Naive thymus-derived CD4-positive, alpha-beta T cell (primary cell): Measurements from ENCODE around the gene CKMT2. TPM values are rescaled to one million over a fixed set of nuclear protein-coding genes. Genes with fewer than 3 reads are reported as not detected.
"Not testable (repeated sequence)": the region's sequence is repeated elsewhere in the genome, so short reads cannot be mapped to it uniquely, and the experiment has no call there.

Experiments
- ATAC-seq: fragments of 150-1000 bp; cut with Tn5 transposase; 2 replicates; pipeline ENCODE4 v1.10.0; 2021; ENCODE audit warnings: mild to moderate bottlenecking, moderate library complexity
- CTCF ChIA-PET: fragments of 350-600 bp; sonication (Branson Sonifier 250); formaldehyde crosslinking; loops from one replicate; lab custom pipeline; 2021; ENCODE audit warnings: antibody characterized with exemption; lab: Charles Lee
- POLR2A ChIA-PET: fragments of 350-600 bp; sonication (Branson Sonifier 250); formaldehyde crosslinking; loops from one replicate; lab custom pipeline; 2021; ENCODE audit warnings: antibody characterized with exemption, inconsistent platforms; lab: Charles Lee
- DNase-seq, 9 donors: peaks; one replicate each; pipeline versions ENCODE4 v3.0.0 to v3.0.0-alpha.2; 2020 to 2022; ENCODE audit warnings: mixed read lengths in 1 of 9
- H3K27ac ChIP-seq: one replicate; pipeline ENCODE4 v1.7.0; 2013; ENCODE audit warnings: mild to moderate bottlenecking, low read depth, low read length, moderate library complexity
- H3K27me3 ChIP-seq, 2 donors: one replicate each; pipeline ENCODE4 v1.7.0; 2013; ENCODE audit warnings: low read length in 2 of 2, mild to moderate bottlenecking in 2 of 2, moderate library complexity in 2 of 2; ENCODE audit not compliant: control insufficient read depth in 2 of 2, insufficient read depth in 2 of 2
- H3K36me3 ChIP-seq, 3 experiments: 1 replicate in 2 of 3; 2 replicates in 1 of 3; pipeline ENCODE4 v1.7.0; 2013; ENCODE audit warnings: low read length in 3 of 3, mild to moderate bottlenecking in 3 of 3, moderate library complexity in 1 of 3; ENCODE audit not compliant: insufficient read depth in 3 of 3, control insufficient read depth in 2 of 3
- H3K4me1 ChIP-seq, 2 donors: one replicate each; pipeline ENCODE4 v1.7.0; 2013; ENCODE audit warnings: low read length in 2 of 2, mild to moderate bottlenecking in 2 of 2, moderate library complexity in 1 of 2; ENCODE audit not compliant: control insufficient read depth in 2 of 2, insufficient read depth in 2 of 2
- H3K4me3 ChIP-seq: 2 replicates; pipeline ENCODE4 v1.7.0; 2013; ENCODE audit warnings: mild to moderate bottlenecking, low read length
- H3K9me3 ChIP-seq, 3 experiments: 1 replicate in 2 of 3; 2 replicates in 1 of 3; pipeline ENCODE4 v1.7.0; 2013; ENCODE audit warnings: low read length in 3 of 3; ENCODE audit not compliant: control insufficient read depth in 2 of 3
- H3K27ac Mint-ChIP-seq, 9 donors: one replicate each; pipeline ENCODE4 v1.8.0; 2020 to 2022; ENCODE audit warnings: mixed read lengths in 9 of 9, mild to moderate bottlenecking in 8 of 9, moderate library complexity in 5 of 9, inconsistent platforms in 2 of 9
- H3K27me3 Mint-ChIP-seq, 5 donors: one replicate each; pipeline ENCODE4 v1.8.0; 2021 to 2022; ENCODE audit warnings: mixed read lengths in 5 of 5, mild to moderate bottlenecking in 1 of 5
- H3K36me3 Mint-ChIP-seq, 5 donors: one replicate each; pipeline ENCODE4 v1.8.0; 2020 to 2022; ENCODE audit warnings: mixed read lengths in 5 of 5, mild to moderate bottlenecking in 3 of 5, inconsistent platforms in 1 of 5
- H3K4me1 Mint-ChIP-seq, 7 donors: one replicate each; pipeline ENCODE4 v1.8.0; 2020 to 2022; ENCODE audit warnings: mixed read lengths in 7 of 7, mild to moderate bottlenecking in 3 of 7, inconsistent platforms in 1 of 7
- H3K4me3 Mint-ChIP-seq, 10 donors: one replicate each; pipeline ENCODE4 v1.8.0; 2020 to 2022; ENCODE audit warnings: mild to moderate bottlenecking in 10 of 10, mixed read lengths in 10 of 10, moderate library complexity in 6 of 10, inconsistent platforms in 2 of 10
- H3K9me3 Mint-ChIP-seq, 11 donors: one replicate each; pipeline ENCODE4 v1.8.0; 2020 to 2022; ENCODE audit warnings: mixed read lengths in 11 of 11, mild to moderate bottlenecking in 4 of 11, inconsistent platforms in 1 of 11, moderate library complexity in 1 of 11
- intact Hi-C, 2 donors: fragments of 100-400 bp; cut with micrococcal nuclease; formaldehyde crosslinking; loops; one replicate each; pipeline ENCODE4 v1.15.1; 2023
- polyA plus RNA-seq, 2 donors: library from polyadenylated mRNA; unstranded; fragments of 300-500 nt; fragmentation: Illumina TruSeq; gene quantifications; one replicate each; pipeline ENCODE4 v1.2.3, GENCODE V29; 2021
- total RNA-seq, 6 experiments: library from RNA in 5 of 6; stranded (reverse) in 5 of 6; gene quantifications; 1 replicate in 5 of 6; 2 replicates in 1 of 6; pipeline ENCODE4 v1.2.3 and lab custom pipeline; 2021 to 2026

The CKMT2 gene
- total and polyA plus RNA-seq, 7 experiments from 2014 or later: not detected

DNA sequence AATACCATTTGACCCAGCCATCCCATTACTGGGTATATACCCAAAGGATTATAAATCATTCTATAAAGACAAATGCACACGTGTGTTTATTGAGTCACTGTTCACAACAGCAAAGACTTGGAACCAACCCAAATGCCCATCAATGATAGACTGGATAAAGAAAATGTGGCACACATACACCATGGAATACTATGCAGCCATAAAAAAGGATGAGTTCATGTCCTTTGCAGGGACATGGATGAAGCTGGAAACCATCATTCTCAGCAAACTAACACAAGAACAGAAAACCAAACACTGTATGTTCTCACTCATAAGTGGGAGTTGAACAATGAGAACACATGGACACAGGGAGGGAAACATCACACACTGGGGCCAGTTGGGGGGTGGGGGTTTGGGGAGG lies 29.7 kb downstream of the CKMT2 start:
- H3K4me1 Mint-ChIP-seq, POLR2A ChIA-PET, H3K27me3 ChIP-seq, H3K4me3 Mint-ChIP-seq, H3K27me3 Mint-ChIP-seq, H3K4me3 ChIP-seq, H3K4me1 ChIP-seq, ATAC-seq, CTCF ChIA-PET, DNase-seq, H3K27ac Mint-ChIP-seq, H3K36me3 ChIP-seq, H3K27ac ChIP-seq, H3K9me3 ChIP-seq, intact Hi-C loops: not testable (repeated sequence)
- peaks cover 20 to 58% (median 58%) of the 10 kb centered on the region in 5 donors for H3K36me3 Mint-ChIP-seq
- H3K9me3 Mint-ChIP-seq: peaks cover 6 to 40% (median 17%) of the 10 kb centered on the region in 11 donors

DNA sequence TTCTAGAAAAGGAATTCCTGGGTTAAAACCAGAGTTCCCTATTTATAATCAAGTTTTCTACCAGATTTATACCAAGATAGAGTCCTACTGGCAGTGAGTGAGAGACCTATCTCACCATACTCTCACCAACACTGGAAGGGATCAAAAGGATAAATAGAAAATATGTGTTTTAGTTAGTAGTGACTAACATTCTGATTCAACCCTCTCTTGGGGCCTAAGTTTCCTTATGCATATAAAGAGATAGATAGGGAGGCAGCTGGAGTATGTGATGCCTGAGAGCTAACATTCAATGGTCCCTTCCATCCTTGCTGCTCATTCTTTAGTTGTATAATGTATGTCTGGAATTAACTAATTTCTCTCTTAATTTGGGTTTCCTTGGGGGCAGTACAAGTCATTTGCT lies 32.0 kb downstream of the CKMT2 start:
- H3K27ac Mint-ChIP-seq: no peak overlapping the region
- DNase-seq (no peak), ATAC-seq (no peak)
- Histone ChIP-seq H3K4me3 (no peak overlapping the region), H3K27me3 (no peaks in the 10 kb centered on the region), H3K27ac (no peak overlapping the region), H3K9me3 (no peaks in the 10 kb centered on the region), H3K36me3 (no peaks in the 10 kb centered on the region), H3K4me1 (no peaks in the 10 kb centered on the region)
- no peaks in the 10 kb centered on the region for H3K27me3 Mint-ChIP-seq
- H3K9me3 Mint-ChIP-seq: peaks cover 2 to 34% (median 14%) of the 10 kb centered on the region in 11 donors
- ChIA-PET CTCF (no interaction called here), POLR2A (no interaction called here)
- peaks cover 0 to 8% (median 4%) of the 10 kb centered on the region in 7 donors for H3K4me1 Mint-ChIP-seq
- intact Hi-C loops: no loop called here
- H3K4me3 Mint-ChIP-seq: no peak overlapping the region
- peaks cover 14 to 50% (median 46%) of the 10 kb centered on the region in 5 donors for H3K36me3 Mint-ChIP-seq

DNA sequence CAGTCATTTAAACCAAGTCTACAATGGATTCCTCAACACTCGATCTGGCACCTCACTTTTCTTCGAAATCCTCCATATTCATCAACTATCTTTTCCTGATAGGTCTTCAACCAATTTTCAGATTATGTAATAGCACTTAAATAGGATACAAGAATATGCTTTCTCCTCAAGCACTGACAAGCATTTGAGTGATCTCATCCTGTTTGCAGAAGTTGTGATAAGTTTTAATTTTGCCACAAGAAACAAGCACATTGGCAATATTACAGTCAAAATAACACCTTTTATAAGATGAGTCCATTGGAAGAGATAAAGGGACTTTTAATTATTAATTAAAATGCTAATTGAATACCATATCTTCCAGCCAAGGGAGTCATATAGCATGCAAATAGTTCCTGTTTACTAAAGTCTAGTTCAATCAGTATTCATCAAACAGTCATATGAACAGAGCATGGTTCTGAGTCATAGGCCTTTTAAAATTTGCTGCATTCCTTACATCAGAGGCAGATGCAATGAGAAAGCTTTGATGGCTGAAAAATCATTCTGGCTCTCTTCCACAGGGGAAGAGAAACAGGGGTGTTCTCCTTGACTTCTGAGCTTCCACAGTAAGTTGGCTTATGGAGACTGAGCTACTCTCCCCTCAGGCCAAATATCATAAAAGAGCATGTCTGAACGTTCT lies 35.5 kb downstream of the CKMT2 start:
- no peaks in the 10 kb centered on the region for H3K27me3 Mint-ChIP-seq
- H3K4me1 Mint-ChIP-seq: peaks cover 0 to 30% (median 11%) of the 10 kb centered on the region in 7 donors
- H3K27ac Mint-ChIP-seq: no peak overlapping the region
- H3K4me1 ChIP-seq: no peaks in the 10 kb centered on the region
- intact Hi-C loops: no loop called here
- peaks cover 8 to 35% (median 20%) of the 10 kb centered on the region in 11 donors for H3K9me3 Mint-ChIP-seq
- ATAC-seq (no peak), DNase-seq (no peak)
- ChIA-PET CTCF (no interaction called here), POLR2A (no interaction called here)
- H3K4me3 ChIP-seq: no peak overlapping the region
- peaks cover 0 to 3% (median 0%) of the 10 kb centered on the region in 3 experiments for H3K9me3 ChIP-seq
- H3K36me3 Mint-ChIP-seq: peaks cover 7 to 55% (median 47%) of the 10 kb centered on the region in 5 donors
- H3K4me3 Mint-ChIP-seq: no peak overlapping the region
- no peaks in the 10 kb centered on the region for H3K27me3 ChIP-seq
- H3K27ac ChIP-seq: no peak overlapping the region
- H3K36me3 ChIP-seq: no peaks in the 10 kb centered on the region

DNA sequence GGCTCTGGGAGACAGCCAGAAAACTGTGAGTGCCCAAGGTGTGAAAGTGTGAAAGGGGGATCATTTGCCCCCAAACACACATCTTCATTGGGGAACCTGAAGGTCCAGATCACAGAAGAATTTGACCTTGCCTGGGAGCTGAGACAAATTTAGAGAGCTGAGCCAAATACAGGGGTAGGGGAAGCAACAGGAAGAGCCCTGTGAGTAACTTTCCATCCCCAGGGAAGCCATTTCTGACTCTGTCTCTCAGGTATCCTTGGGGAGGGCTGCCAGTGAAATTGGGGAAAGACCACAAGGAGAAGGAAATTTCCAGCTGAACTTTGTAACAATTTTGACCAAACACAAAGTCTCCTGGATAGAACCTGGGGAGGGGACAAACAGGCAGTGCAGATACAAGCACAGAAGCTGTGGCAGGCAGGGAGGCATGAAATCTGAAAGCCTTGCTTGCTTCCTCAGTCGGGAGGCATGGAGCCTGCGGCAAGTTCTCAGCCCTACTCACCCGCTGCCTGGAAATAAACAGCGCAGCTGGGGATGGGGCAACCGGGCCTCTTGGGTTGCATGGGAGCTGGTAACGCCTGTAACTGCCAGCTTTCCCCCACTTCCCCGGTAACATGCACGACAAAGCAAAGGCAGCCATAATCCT lies 36.8 kb downstream of the CKMT2 start:
- Mint-ChIP-seq H3K36me3 (peaks cover 11 to 63% (median 51%) of the 10 kb centered on the region in 5 donors), H3K27ac (peak overlapping the region in 1 of 9 donors; percentile 65), H3K4me3 (no peak overlapping the region), H3K9me3 (peaks cover 12 to 44% (median 28%) of the 10 kb centered on the region in 11 donors), H3K4me1 (peaks cover 0 to 38% (median 15%) of the 10 kb centered on the region in 7 donors), H3K27me3 (no peaks in the 10 kb centered on the region)
- DNase-seq (no peak), ATAC-seq (no peak)
- no peaks in the 10 kb centered on the region for H3K36me3 ChIP-seq
- ChIA-PET POLR2A (no interaction called here), CTCF (no interaction called here)
- intact Hi-C loops: no loop called here
- no peaks in the 10 kb centered on the region for H3K4me1 ChIP-seq
- no peaks in the 10 kb centered on the region for H3K27me3 ChIP-seq
- H3K9me3 ChIP-seq: peaks cover 0 to 3% (median 0%) of the 10 kb centered on the region in 3 experiments
- H3K4me3 ChIP-seq: no peak overlapping the region
- no peak overlapping the region for H3K27ac ChIP-seq

DNA sequence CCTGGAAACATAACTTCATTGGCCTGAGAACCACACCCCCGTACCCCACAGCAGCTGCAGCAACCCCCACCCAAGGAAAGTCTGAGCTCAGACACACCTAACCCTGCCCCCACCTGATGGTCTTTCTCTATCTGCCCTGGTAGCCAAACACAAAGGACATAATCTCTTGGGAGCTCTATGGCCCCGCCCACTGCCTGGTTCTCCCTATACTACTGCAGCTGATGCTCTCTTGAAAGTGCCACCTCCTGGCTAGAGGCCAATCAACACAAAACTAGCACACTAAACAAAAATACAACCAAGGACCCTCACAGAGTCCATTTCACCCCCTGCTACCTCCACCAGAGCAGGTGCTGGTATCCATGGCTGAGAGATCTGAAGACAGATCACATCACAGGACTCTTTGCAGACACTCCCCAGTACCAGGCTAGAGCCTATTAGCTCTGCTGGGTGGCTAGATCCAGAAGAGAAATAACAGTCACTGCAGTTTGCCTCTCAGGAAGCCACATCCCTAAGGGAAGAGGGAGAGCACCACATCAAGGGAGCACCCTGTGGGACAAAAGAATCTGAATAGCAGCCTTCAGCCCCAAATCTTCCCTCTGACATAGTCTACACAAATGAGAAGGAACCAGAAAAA lies 37.4 kb downstream of the CKMT2 start:
- H3K27me3 Mint-ChIP-seq, H3K27me3 ChIP-seq, DNase-seq, intact Hi-C loops, H3K4me3 Mint-ChIP-seq, H3K4me1 ChIP-seq, CTCF ChIA-PET, H3K4me3 ChIP-seq, H3K36me3 ChIP-seq, ATAC-seq, POLR2A ChIA-PET, H3K9me3 ChIP-seq, H3K27ac ChIP-seq: not testable (repeated sequence)
- Mint-ChIP-seq H3K9me3 (peaks cover 12 to 50% (median 34%) of the 10 kb centered on the region in 11 donors), H3K27ac (peak overlapping the region in 2 of 9 donors; percentile 38 to 65), H3K4me1 (peaks cover 0 to 42% (median 17%) of the 10 kb centered on the region in 7 donors), H3K36me3 (peaks cover 14 to 65% (median 58%) of the 10 kb centered on the region in 5 donors)

DNA sequence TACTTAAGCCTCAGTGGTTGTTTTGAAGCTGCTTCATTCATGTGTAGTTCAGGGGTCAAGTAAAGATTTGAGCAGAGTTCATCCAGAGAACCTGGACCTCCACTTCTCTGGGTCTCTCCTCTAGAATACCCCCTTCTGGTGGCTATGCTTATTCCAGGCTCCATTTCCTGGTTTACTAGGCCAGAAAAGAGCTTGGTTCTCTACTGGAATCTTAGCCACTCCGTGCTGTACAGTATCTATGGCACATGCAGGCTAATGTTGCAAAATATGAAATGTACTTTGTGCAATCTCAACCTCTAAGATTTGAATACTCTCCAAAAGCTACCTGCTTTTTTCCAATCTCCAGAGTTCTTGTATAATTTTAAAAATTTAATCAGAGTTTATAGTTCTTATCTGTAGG lies 50.9 kb downstream of the CKMT2 start:
- POLR2A ChIA-PET: no interaction called here
- no peaks in the 10 kb centered on the region for H3K27me3 ChIP-seq

More for the DNA sequence above, 50.9 kb downstream of the CKMT2 start:
- H3K27ac ChIP-seq: no peak overlapping the region
- H3K9me3 ChIP-seq: no peaks in the 10 kb centered on the region
- no peak overlapping the region for H3K4me3 ChIP-seq
- Mint-ChIP-seq H3K4me3 (no peak overlapping the region), H3K4me1 (peaks cover 4 to 24% (median 13%) of the 10 kb centered on the region in 7 donors), H3K9me3 (peaks cover 0 to 12% (median 6%) of the 10 kb centered on the region in 11 donors), H3K36me3 (peaks cover 3 to 37% (median 30%) of the 10 kb centered on the region in 5 donors), H3K27me3 (no peaks in the 10 kb centered on the region), H3K27ac (no peak overlapping the region)
- DNase-seq (no peak), ATAC-seq (no peak)
- peaks cover 0 to 6% of the 10 kb centered on the region in 2 donors for H3K4me1 ChIP-seq
- intact Hi-C loops: no loop called here
- CTCF ChIA-PET: no interaction called here
- H3K36me3 ChIP-seq: no peaks in the 10 kb centered on the region
